ENCODE data around the gene ARHGAP10. TPM values are rescaled to one million over a fixed set of nuclear protein-coding genes. Genes with fewer than 3 reads are reported as not detected.

Gene ARHGAP10
- total RNA-seq, 1 experiment from 2014 or later, result 15.2 TPM

- Histone ChIP-seq H3K36me3 (no peaks in the 10 kb centered on the region), H3K4me3 (no peak overlapping the region), H3K9me3 (no peaks in the 10 kb centered on the region), H3K27me3 (no peaks in the 10 kb centered on the region)
- DNase-seq, result no peak
These were observed 191.5 kb downstream of the ARHGAP10 start for GRCh38 chr4:147923381-147923780.

DNA sequence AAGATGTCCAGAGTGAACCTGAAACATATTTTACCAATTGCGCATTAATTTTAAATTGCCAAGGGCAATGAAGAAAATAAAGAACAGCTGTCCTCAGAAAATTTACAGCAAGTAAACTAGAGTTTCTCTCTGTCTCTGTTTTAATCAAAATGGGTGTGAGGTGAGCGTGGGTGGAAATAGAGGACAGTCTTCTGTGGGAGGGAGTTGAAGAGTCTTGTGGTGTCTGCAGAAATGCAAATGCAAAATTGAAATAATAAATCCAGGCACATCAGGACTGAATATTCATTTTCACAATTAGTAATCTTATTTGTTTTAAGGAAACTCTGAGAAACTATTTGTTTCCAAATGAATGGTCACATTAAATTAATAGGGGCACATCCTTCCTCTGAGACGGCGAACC, 192.0 kb downstream of the ARHGAP10 start:
- no peak overlapping the region for H3K4me3 ChIP-seq
- H3K36me3 ChIP-seq, result no peaks in the 10 kb centered on the region
- DNase-seq, result no peak
- H3K27me3 ChIP-seq, result no peaks in the 10 kb centered on the region
- H3K9me3 ChIP-seq, result no peaks in the 10 kb centered on the region

DNA sequence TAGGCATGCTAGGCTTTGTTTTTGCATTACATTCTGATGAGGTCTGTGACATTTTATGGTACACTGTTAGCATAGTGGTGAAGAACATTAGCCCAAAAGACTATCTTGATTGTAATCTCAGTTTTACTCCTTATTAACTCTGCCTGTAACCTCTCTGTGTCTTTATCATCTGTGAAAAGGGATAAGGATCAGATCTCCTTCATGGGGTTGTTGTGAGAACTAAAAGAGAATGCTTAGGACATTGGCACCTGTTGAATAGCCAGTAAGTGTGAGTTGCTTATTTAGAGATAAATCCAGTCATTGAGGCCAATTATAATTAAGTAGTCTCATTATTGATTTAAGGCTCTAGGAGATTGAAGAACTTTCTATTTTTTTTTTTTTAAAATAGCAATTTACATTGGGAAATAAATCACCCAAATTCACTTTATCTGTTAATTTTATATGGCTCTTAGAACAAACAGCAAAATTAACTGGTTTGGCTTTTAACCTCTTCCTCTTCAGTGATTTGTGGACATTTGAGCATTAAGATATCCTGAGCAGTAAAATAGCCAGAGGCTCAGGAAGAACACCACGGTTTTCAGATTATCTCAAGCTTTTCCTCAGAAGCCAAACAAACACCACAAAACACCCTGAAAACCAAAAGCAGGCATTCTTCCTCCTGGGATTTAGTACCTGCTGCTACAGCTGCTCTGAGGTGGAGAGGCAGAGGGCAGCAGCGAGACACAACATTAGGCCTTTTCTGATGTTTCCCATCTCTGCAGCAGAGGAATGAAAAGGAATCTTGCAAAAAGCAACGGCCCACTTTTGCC, 192.9 kb downstream of the ARHGAP10 start:
- Histone ChIP-seq H3K9me3 (no peaks in the 10 kb centered on the region), H3K36me3 (no peaks in the 10 kb centered on the region), H3K27me3 (no peaks in the 10 kb centered on the region), H3K4me3 (no peak overlapping the region)
- DNase-seq, result peak; percentile 2

DNA sequence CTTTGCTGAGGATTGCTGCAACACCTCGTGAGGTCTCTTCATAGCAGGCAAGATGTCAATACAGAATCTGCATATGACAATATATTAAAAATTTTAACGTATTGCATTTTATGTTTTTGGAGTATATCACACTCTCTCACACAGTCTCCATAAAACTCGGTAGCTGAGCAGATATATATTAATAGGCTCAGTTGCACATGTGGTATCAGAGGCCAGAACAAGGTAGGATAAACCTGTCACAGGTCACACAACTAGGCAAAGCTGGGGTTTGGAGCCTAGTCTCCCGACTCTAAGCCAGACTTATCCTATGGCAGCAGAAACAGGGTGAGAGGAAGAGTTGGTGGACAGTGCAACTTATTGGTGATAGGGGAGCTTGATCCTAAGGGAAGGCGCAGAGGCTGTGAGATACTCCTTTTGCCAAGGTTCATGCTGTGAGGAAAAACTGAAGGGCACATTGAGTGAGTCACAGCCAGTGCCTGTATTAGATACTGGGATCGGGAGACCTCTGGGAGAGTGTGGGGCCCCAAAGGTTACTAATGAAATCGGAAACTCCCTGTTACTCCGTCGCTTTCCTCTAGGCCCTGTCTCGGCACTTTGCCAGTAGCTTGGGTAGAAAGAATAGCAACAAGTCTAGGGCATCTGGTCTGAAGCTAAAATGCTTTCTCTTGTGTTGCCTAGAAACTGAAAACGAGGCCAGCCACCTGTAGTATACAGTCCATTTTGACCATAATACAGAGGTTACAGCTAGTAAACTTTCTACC, 195.7 kb downstream of the ARHGAP10 start:
- no peak overlapping the region for H3K4me3 ChIP-seq
- no peaks in the 10 kb centered on the region; the same call in 1 of the 2 replicates for H3K36me3 ChIP-seq
- no peaks in the 10 kb centered on the region for H3K27me3 ChIP-seq
- H3K9me3 ChIP-seq, result no peaks in the 10 kb centered on the region
- peak; percentile 47 for DNase-seq

GRCh38 chr4:147928400-147928799, 196.5 kb downstream of the ARHGAP10 start:
- no peak for DNase-seq
- Histone ChIP-seq H3K9me3 (no peaks in the 10 kb centered on the region), H3K27me3 (no peaks in the 10 kb centered on the region), H3K4me3 (no peak overlapping the region), H3K36me3 (no peaks in the 10 kb centered on the region; the same call in 1 of the 2 replicates)

GRCh38 chr4:147929746-147930145, 197.9 kb downstream of the ARHGAP10 start:
- no peak for DNase-seq
- no peaks in the 10 kb centered on the region; the same call in 1 of the 2 replicates for H3K36me3 ChIP-seq
- H3K4me3 ChIP-seq, result no peak overlapping the region
- H3K9me3 ChIP-seq, result no peaks in the 10 kb centered on the region
- no peaks in the 10 kb centered on the region for H3K27me3 ChIP-seq

DNA sequence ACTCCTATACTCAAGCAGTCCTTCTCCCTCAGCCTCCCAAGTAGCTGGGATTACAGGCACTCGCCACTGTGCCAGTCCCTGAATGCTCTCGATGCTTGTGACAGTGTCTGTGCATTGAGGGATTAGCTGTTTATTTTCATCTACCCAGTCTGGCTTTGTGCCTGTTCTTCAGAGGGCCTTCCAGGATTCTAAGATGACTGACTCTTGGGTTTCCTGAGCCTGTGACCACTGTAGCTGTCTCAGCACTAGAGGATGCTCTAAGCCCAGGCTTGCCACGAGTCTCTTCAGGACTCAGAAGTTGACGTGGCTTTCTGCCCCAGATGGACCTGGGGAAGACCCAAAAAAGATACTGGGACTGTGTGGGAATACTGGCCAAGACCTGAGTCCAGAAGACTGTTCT, 201.4 kb downstream of the ARHGAP10 start:
- H3K4me3 ChIP-seq, result no peak overlapping the region
- no peaks in the 10 kb centered on the region for H3K27me3 ChIP-seq
- H3K36me3 ChIP-seq, result no peaks in the 10 kb centered on the region; the same call in 1 of the 2 replicates
- peak; percentile 3 for DNase-seq
- no peaks in the 10 kb centered on the region for H3K9me3 ChIP-seq

GRCh38 chr4:147933779-147934178, 201.9 kb downstream of the ARHGAP10 start:
- Histone ChIP-seq H3K36me3 (no peaks in the 10 kb centered on the region; the same call in 1 of the 2 replicates), H3K9me3 (no peaks in the 10 kb centered on the region), H3K27me3 (no peaks in the 10 kb centered on the region), H3K4me3 (no peak overlapping the region)
- no peak for DNase-seq

- Histone ChIP-seq H3K27me3 (no peaks in the 10 kb centered on the region), H3K4me3 (no peak overlapping the region), H3K36me3 (no peaks in the 10 kb centered on the region), H3K9me3 (no peaks in the 10 kb centered on the region)
- DNase-seq, result no peak
These were observed 206.6 kb downstream of the ARHGAP10 start for GRCh38 chr4:147938496-147938895.

DNA sequence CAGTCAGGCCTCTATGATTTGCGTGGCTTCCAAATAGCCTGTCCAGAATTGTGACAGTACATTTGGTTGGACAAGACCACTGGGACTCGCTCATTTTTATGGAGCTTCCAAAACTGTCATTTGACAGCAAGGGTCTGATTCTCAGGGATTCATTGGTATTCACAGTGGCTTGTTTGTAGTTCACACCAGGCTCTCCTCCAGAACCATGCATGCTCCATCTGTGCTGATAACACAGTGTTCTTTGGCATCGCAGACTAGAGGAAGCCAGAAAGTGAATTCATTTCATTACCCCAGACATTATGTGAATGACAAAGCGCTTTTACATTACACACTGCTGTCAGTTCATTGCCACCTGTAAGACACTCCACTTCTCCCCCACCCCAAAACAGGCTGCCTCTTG, 208.3 kb downstream of the ARHGAP10 start:
- H3K27me3 ChIP-seq, result no peaks in the 10 kb centered on the region
- H3K4me3 ChIP-seq, result no peak overlapping the region
- DNase-seq, result no peak
- no peaks in the 10 kb centered on the region for H3K9me3 ChIP-seq
- no peaks in the 10 kb centered on the region for H3K36me3 ChIP-seq

DNA sequence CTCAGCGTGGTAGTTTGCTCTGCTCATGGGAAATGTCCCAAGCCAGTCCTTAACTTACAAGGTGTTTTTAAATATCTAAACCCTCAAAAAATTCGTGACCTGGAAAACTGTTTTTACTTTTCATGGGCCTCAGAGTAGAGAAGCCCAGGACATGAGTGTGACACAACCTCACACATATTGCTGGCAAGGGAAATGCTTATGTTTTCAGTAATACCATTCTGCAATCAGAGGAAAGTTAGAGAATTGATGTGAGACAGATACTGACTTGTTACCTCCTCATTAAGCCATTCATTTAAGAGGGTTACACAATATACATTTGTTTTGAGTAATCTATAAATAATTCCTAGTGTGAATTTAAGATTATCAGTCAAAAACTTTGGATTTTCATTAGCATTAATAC, 209.5 kb downstream of the ARHGAP10 start:
- Histone ChIP-seq H3K27me3 (no peaks in the 10 kb centered on the region), H3K4me3 (no peak overlapping the region), H3K9me3 (no peaks in the 10 kb centered on the region), H3K36me3 (no peaks in the 10 kb centered on the region)
- DNase-seq, result no peak

DNA sequence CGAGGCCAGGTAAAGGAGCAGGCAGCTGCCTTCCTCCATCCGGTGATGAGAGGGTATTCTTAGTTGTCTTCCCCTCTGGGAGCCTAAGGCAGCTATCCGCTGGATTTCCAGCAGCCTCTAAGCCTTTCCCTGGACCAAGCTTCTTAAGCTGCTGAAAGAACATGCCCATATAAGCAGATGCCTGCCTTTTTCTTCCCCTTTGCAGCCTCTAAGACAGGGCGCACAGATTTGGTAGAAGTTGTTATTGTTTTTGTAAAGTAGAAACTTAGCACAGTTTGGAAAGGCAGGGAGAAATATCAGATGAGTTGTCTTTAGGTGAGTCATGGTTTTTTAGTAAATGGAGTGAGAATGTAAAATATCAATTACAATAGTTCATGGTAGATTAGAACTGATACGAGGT, 210.8 kb downstream of the ARHGAP10 start:
- H3K36me3 ChIP-seq, result no peaks in the 10 kb centered on the region
- H3K9me3 ChIP-seq, result no peaks in the 10 kb centered on the region
- no peak for DNase-seq
- no peak overlapping the region for H3K4me3 ChIP-seq
- no peaks in the 10 kb centered on the region for H3K27me3 ChIP-seq

- H3K36me3 ChIP-seq, result no peaks in the 10 kb centered on the region
- no peak overlapping the region for H3K4me3 ChIP-seq
- no peaks in the 10 kb centered on the region for H3K27me3 ChIP-seq
- DNase-seq, result no peak
- no peaks in the 10 kb centered on the region for H3K9me3 ChIP-seq
These were observed 211.3 kb downstream of the ARHGAP10 start for GRCh38 chr4:147943159-147943638.

GRCh38 chr4:147944249-147944648, 212.4 kb downstream of the ARHGAP10 start:
- H3K9me3 ChIP-seq, result no peaks in the 10 kb centered on the region
- DNase-seq, result no peak
- no peaks in the 10 kb centered on the region for H3K36me3 ChIP-seq
- H3K27me3 ChIP-seq, result no peaks in the 10 kb centered on the region
- no peak overlapping the region for H3K4me3 ChIP-seq

DNA sequence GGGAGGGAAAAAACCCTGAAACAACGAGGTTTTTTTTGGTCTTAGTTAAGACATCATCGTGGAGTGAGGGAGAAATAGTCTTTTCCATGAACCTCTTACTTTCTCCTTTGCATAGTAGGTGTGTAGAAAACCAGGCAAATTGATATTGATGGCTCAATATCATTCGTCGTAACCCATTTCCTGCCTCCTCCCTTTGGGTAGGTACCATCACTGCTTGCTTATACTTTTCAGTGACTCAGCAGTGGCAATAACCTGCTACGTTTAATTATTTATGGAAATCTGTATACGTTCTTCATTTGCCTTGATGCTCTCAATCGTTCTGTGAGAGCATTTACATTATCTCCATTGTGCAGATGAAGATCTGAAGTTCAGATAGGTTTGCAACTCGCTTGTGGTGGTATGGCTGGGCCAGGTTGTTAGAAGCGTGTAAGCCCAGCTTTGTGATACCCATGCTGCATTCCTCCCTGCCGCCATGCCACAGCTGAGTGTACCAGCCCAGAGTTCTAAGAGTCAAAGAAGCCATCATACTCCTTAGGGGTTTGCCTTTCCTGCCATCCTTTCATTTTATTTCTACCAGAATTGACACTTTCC, 212.9 kb downstream of the ARHGAP10 start:
- Histone ChIP-seq H3K9me3 (no peaks in the 10 kb centered on the region), H3K27me3 (no peaks in the 10 kb centered on the region), H3K36me3 (no peaks in the 10 kb centered on the region), H3K4me3 (no peak overlapping the region)
- no peak for DNase-seq

GRCh38 chr4:147948336-147948735, 216.4 kb downstream of the ARHGAP10 start:
- no peaks in the 10 kb centered on the region for H3K27me3 ChIP-seq
- H3K9me3 ChIP-seq, result no peaks in the 10 kb centered on the region
- H3K4me3 ChIP-seq, result no peak overlapping the region
- no peaks in the 10 kb centered on the region for H3K36me3 ChIP-seq
- no peak for DNase-seq

DNA sequence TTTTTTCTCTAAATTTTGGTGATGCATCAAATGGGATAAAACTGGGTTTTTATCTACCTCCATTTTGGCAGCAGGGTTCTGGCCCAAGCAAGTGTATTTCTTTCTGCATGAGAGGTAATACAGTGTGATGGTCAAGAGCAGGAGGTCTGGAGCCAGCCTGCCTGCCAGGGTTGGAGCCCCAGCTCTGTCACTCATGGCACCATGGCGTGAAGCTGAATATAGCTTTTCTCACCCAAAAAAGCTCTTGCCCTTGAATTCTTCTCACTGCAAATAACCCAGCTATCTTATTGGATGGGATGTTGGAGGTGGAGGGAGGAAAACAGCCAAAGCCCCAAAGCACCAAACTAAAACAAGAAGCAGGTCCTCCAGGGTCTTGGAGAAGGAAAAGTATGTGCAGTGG, 218.4 kb downstream of the ARHGAP10 start:
- Histone ChIP-seq H3K4me3 (no peak overlapping the region), H3K9me3 (no peaks in the 10 kb centered on the region), H3K36me3 (no peaks in the 10 kb centered on the region), H3K27me3 (no peaks in the 10 kb centered on the region)
- no peak for DNase-seq

Measured in MG63 (cell line).